Measurements from ENCODE around the gene RELN. TPM values are rescaled to one million over a fixed set of nuclear protein-coding genes. Genes with fewer than 3 reads are reported as not detected.
"Not testable (repeated sequence)": the region's sequence is repeated elsewhere in the genome, so short reads cannot be mapped to it uniquely, and the experiment has no call there.

The RELN gene
- total RNA-seq, 2 donors from 2014 or later = 2.6 to 3.0 TPM

- intact Hi-C loops (cut with DNase I) = loop anchor here (10.0 kb wide), 1 partner anchor 633 kb away; no protein-coding TSS in a partner anchor
- H3K27ac ChIP-seq = no peak overlapping the region
- H3K4me1 ChIP-seq (replicated peaks) = no peaks in the 10 kb centered on the region
- H3K36me3 ChIP-seq = no peaks in the 10 kb centered on the region
- 62% methylated on average over 6 of the region's 6 CpGs for WGBS
- no peaks in the 10 kb centered on the region for H3K27me3 ChIP-seq (replicated peaks; ENCODE audit: insufficient read depth)
- H3K4me3 ChIP-seq = no peak overlapping the region
- TF ChIP-seq POLR2AphosphoS5 (IDR thresholded peaks at IDR 0.05) (no peak), CTCF (IDR thresholded peaks at IDR 0.05) (no peak), POLR2A (IDR thresholded peaks at IDR 0.05) (no peak)
- H3K9me3 ChIP-seq = no peaks in the 10 kb centered on the region
- DNase-seq (ENCODE audit: low spot score) = no peak
These were observed 467.5 kb downstream of the RELN start for GRCh38 chr7:103521937-103522336.

GRCh38 chr7:103504505-103505135 lies 484.8 kb downstream of the RELN start:
- TF ChIP-seq CTCF (IDR thresholded peaks at IDR 0.05) = no peak
- Histone ChIP-seq H3K36me3 (no peaks in the 10 kb centered on the region), H3K4me3 (no peak overlapping the region), H3K4me1 (replicated peaks) (no peaks in the 10 kb centered on the region), H3K9me3 (no peaks in the 10 kb centered on the region), H3K27me3 (replicated peaks; ENCODE audit: insufficient read depth) (no peaks in the 10 kb centered on the region), H3K27ac (no peak overlapping the region)
- intact Hi-C loops (cut with DNase I) = no loop called here
- DNase-seq (ENCODE audit: low spot score) = no peak
- 59% methylated on average over 12 of the region's 13 CpGs for WGBS

GRCh38 chr7:103501206-103501605 lies 488.3 kb downstream of the RELN start:
- H3K4me3 ChIP-seq = no peak overlapping the region
- no peaks in the 10 kb centered on the region for H3K36me3 ChIP-seq
- no peaks in the 10 kb centered on the region for H3K27me3 ChIP-seq (replicated peaks; ENCODE audit: insufficient read depth)
- no peak for DNase-seq (ENCODE audit: low spot score)
- 72% methylated on average over 4 of the region's 4 CpGs for WGBS
- H3K9me3 ChIP-seq = no peaks in the 10 kb centered on the region
- intact Hi-C loops (cut with DNase I) = no loop called here
- no peaks in the 10 kb centered on the region for H3K4me1 ChIP-seq (replicated peaks)
- TF ChIP-seq POLR2A (IDR thresholded peaks at IDR 0.05) (no peak), POLR2AphosphoS5 (IDR thresholded peaks at IDR 0.05) (no peak), CTCF (IDR thresholded peaks at IDR 0.05) (no peak)
- H3K27ac ChIP-seq = no peak overlapping the region

GRCh38 chr7:103499976-103500375 lies 489.5 kb downstream of the RELN start:
- H3K36me3 ChIP-seq = no peaks in the 10 kb centered on the region
- H3K27ac ChIP-seq = no peak overlapping the region
- H3K27me3 ChIP-seq (replicated peaks; ENCODE audit: insufficient read depth) = no peaks in the 10 kb centered on the region
- intact Hi-C loops (cut with DNase I) = no loop called here
- no peak for DNase-seq (ENCODE audit: low spot score)
- H3K9me3 ChIP-seq = no peaks in the 10 kb centered on the region
- H3K4me3 ChIP-seq = no peak overlapping the region
- H3K4me1 ChIP-seq (replicated peaks) = no peaks in the 10 kb centered on the region
- TF ChIP-seq POLR2A (IDR thresholded peaks at IDR 0.05) (no peak), CTCF (IDR thresholded peaks at IDR 0.05) (no peak)
- 75% methylated on average over 1 of the region's 1 CpG for WGBS

- Histone ChIP-seq H3K36me3 (no peaks in the 10 kb centered on the region), H3K9me3 (no peaks in the 10 kb centered on the region), H3K4me1 (replicated peaks) (peaks cover 2% of the 10 kb centered on the region), H3K27ac (peak overlapping the region; percentile 12 to 66), H3K27me3 (replicated peaks; ENCODE audit: insufficient read depth) (no peaks in the 10 kb centered on the region), H3K4me3 (no peak overlapping the region)
- WGBS = 44% methylated on average over 4 of the region's 4 CpGs
- DNase-seq (ENCODE audit: low spot score) = peak; percentile 60
- TF ChIP-seq CTCF (IDR thresholded peaks at IDR 0.05) = no peak
- peak; percentile 77 for TF ChIP-seq POLR2AphosphoS5 (IDR thresholded peaks at IDR 0.05)
- intact Hi-C loops (cut with DNase I) = no loop called here
These were observed 502.0 kb downstream of the RELN start for GRCh38 chr7:103487419-103487818.

- WGBS = 80% methylated on average over 3 of the region's 3 CpGs
- H3K27me3 ChIP-seq (replicated peaks; ENCODE audit: insufficient read depth); H3K9me3 ChIP-seq; H3K4me1 ChIP-seq (replicated peaks); DNase-seq (ENCODE audit: low spot score); intact Hi-C loops (cut with DNase I); H3K36me3 ChIP-seq; H3K4me3 ChIP-seq: not testable (repeated sequence)
- H3K27ac ChIP-seq = peak overlapping the region in 1 of 2 donors; percentile 11
These were observed 502.6 kb downstream of the RELN start for GRCh38 chr7:103486873-103487272.
